Liver (tissue), 3 donors: ENCODE results near the gene EIF4A2.

Experiments
- EGR1 ChIP-seq, 2 donors: IDR thresholded peaks; 2 replicates each; pipeline ENCODE4 v1.6.1; 2016 to 2018; ENCODE audit warnings: antibody characterized with exemption in 2 of 2, low read depth in 2 of 2
- GABPA ChIP-seq, 2 donors: IDR thresholded peaks in 1 of 2; conservative IDR thresholded peaks in 1 of 2; 2 replicates each; pipeline ENCODE4 v1.6.1; 2016; ENCODE audit warnings: antibody characterized with exemption in 2 of 2, mild to moderate bottlenecking in 1 of 2, moderate library complexity in 1 of 2
- HNF4G ChIP-seq: IDR thresholded peaks from 2 replicates; pipeline ENCODE4 v1.6.1; 2016; ENCODE audit warnings: antibody characterized with exemption
- JUND ChIP-seq, 2 donors: IDR thresholded peaks; 2 replicates each; pipeline ENCODE4 v1.6.1; 2016; ENCODE audit warnings: antibody characterized with exemption in 2 of 2
- RAD21 ChIP-seq, 2 donors: IDR thresholded peaks; 2 replicates each; pipeline ENCODE4 v1.6.1; 2016; ENCODE audit warnings: antibody characterized with exemption in 2 of 2, mild to moderate bottlenecking in 2 of 2
- RXRA ChIP-seq, 2 donors: IDR thresholded peaks; 2 replicates each; pipeline ENCODE4 v1.6.1; 2017 to 2018; ENCODE audit warnings: antibody characterized with exemption in 2 of 2, mild to moderate bottlenecking in 1 of 2
- TAF1 ChIP-seq: conservative IDR thresholded peaks from 2 replicates; pipeline ENCODE4 v1.6.1; 2016; ENCODE audit warnings: antibody characterized with exemption, mild to moderate bottlenecking
- YY1 ChIP-seq: IDR thresholded peaks from 2 replicates; pipeline ENCODE4 v1.6.1; 2016; ENCODE audit warnings: antibody characterized with exemption, mild to moderate bottlenecking
- TF ChIP-seq, protein P1 (sequence below): IDR thresholded peaks from 2 replicates; pipeline ENCODE4 v1.6.1; 2016; ENCODE audit warnings: antibody characterized with exemption, mild to moderate bottlenecking
- TF ChIP-seq, protein P2 (sequence below): fragments of 150-350 bp; IDR thresholded peaks from 2 replicates; pipeline ENCODE4 v1.5.1; 2017; ENCODE audit warnings: improper control_type of control experiment, low read depth, low read length; ENCODE audit not compliant: missing input control
- TF ChIP-seq, protein P3 (sequence below): IDR thresholded peaks from 2 replicates; pipeline ENCODE4 v1.6.1; 2016; ENCODE audit warnings: antibody characterized with exemption
- TF ChIP-seq, protein P4 (sequence below): IDR thresholded peaks from 2 replicates; pipeline ENCODE4 v1.6.1; 2016; ENCODE audit warnings: antibody characterized with exemption
- TF ChIP-seq, protein P5 (sequence below): IDR thresholded peaks from 2 replicates; pipeline ENCODE4 v1.6.1; 2016; ENCODE audit warnings: antibody characterized with exemption
- donor health status: healthy.
- donor health status: healthy.

DNA sequence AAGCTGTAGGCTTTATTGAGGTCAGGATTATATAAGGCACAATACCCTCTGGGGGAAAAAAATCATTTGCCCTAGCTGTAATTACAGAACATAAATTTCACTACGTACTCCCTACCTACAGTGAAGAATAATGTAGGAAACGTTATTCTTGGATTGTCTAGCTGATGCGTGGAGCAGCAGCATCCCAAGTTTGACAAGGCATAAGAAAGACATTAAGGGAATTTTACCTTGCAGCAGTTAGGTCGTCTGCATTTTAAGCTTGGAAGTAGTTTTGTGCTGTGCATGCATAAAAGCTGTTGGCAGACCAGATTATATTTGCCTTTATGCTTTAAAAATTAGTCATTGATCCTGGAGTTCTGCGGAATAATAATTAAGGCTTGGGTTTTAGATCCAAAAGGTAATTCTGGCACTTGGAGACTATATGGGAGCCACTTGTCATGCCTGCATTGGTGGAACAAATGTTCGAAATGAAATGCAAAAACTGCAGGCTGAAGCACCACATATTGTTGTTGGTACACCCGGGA, 2.2 kb downstream of the EIF4A2 start:
- TF ChIP-seq, protein P1, sequence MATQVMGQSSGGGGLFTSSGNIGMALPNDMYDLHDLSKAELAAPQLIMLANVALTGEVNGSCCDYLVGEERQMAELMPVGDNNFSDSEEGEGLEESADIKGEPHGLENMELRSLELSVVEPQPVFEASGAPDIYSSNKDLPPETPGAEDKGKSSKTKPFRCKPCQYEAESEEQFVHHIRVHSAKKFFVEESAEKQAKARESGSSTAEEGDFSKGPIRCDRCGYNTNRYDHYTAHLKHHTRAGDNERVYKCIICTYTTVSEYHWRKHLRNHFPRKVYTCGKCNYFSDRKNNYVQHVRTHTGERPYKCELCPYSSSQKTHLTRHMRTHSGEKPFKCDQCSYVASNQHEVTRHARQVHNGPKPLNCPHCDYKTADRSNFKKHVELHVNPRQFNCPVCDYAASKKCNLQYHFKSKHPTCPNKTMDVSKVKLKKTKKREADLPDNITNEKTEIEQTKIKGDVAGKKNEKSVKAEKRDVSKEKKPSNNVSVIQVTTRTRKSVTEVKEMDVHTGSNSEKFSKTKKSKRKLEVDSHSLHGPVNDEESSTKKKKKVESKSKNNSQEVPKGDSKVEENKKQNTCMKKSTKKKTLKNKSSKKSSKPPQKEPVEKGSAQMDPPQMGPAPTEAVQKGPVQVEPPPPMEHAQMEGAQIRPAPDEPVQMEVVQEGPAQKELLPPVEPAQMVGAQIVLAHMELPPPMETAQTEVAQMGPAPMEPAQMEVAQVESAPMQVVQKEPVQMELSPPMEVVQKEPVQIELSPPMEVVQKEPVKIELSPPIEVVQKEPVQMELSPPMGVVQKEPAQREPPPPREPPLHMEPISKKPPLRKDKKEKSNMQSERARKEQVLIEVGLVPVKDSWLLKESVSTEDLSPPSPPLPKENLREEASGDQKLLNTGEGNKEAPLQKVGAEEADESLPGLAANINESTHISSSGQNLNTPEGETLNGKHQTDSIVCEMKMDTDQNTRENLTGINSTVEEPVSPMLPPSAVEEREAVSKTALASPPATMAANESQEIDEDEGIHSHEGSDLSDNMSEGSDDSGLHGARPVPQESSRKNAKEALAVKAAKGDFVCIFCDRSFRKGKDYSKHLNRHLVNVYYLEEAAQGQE = no peak
- TF ChIP-seq, protein P2, sequence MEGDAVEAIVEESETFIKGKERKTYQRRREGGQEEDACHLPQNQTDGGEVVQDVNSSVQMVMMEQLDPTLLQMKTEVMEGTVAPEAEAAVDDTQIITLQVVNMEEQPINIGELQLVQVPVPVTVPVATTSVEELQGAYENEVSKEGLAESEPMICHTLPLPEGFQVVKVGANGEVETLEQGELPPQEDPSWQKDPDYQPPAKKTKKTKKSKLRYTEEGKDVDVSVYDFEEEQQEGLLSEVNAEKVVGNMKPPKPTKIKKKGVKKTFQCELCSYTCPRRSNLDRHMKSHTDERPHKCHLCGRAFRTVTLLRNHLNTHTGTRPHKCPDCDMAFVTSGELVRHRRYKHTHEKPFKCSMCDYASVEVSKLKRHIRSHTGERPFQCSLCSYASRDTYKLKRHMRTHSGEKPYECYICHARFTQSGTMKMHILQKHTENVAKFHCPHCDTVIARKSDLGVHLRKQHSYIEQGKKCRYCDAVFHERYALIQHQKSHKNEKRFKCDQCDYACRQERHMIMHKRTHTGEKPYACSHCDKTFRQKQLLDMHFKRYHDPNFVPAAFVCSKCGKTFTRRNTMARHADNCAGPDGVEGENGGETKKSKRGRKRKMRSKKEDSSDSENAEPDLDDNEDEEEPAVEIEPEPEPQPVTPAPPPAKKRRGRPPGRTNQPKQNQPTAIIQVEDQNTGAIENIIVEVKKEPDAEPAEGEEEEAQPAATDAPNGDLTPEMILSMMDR = no peak
- TF ChIP-seq, protein P3, sequence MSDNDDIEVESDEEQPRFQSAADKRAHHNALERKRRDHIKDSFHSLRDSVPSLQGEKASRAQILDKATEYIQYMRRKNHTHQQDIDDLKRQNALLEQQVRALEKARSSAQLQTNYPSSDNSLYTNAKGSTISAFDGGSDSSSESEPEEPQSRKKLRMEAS = no peak
- TF ChIP-seq RAD21 (IDR thresholded peaks at IDR 0.05) = no peak
- TF ChIP-seq, protein P4, sequence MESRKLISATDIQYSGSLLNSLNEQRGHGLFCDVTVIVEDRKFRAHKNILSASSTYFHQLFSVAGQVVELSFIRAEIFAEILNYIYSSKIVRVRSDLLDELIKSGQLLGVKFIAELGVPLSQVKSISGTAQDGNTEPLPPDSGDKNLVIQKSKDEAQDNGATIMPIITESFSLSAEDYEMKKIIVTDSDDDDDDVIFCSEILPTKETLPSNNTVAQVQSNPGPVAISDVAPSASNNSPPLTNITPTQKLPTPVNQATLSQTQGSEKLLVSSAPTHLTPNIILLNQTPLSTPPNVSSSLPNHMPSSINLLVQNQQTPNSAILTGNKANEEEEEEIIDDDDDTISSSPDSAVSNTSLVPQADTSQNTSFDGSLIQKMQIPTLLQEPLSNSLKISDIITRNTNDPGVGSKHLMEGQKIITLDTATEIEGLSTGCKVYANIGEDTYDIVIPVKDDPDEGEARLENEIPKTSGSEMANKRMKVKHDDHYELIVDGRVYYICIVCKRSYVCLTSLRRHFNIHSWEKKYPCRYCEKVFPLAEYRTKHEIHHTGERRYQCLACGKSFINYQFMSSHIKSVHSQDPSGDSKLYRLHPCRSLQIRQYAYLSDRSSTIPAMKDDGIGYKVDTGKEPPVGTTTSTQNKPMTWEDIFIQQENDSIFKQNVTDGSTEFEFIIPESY = no peak
- no peak for TF ChIP-seq GABPA (IDR thresholded peaks at IDR 0.05 in 1 of 2, conservative IDR thresholded peaks at IDR 0.05 in 1 of 2)
- TF ChIP-seq YY1 = no peak
- TF ChIP-seq JUND (IDR thresholded peaks at IDR 0.05) = no peak
- no peak for TF ChIP-seq EGR1 (IDR thresholded peaks at IDR 0.05; ENCODE audit: low read depth in 2 of 2)
- TF ChIP-seq RXRA (IDR thresholded peaks at IDR 0.05) = no peak
- TF ChIP-seq, protein P5, sequence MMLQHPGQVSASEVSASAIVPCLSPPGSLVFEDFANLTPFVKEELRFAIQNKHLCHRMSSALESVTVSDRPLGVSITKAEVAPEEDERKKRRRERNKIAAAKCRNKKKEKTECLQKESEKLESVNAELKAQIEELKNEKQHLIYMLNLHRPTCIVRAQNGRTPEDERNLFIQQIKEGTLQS = no peak
- TF ChIP-seq TAF1 = no peak
- no peak for TF ChIP-seq HNF4G
